ENCODE results near the gene SPDYC. TPM values are rescaled to one million over a fixed set of nuclear protein-coding genes. Genes with fewer than 3 reads are reported as not detected.

The SPDYC gene
- total and polyA plus RNA-seq, 2 of the 13 experiments (the other 11 are each of a cell fraction or from before 2014, with no cell fraction given): 0.15 to 0.33 TPM

GRCh38 chr11:65182258-65183170 lies 12.5 kb downstream of the SPDYC start (continued):
- TF ChIP-seq ZBTB40 (IDR thresholded peaks at IDR 0.05) (no peak), ZBTB40 (CRISPR knock-in tag; IDR thresholded peaks at IDR 0.05) (0 out of 2 replicates have a peak, but pooled peaks have one; percentile 50), NRL (CRISPR knock-in tag; IDR thresholded peaks at IDR 0.05; ENCODE audit: borderline replicate concordance) (peak; percentile 68), FOSL2 (CRISPR knock-in tag; IDR thresholded peaks at IDR 0.05) (no peak), SAP130 (CRISPR knock-in tag; IDR thresholded peaks at IDR 0.05; ENCODE audit: low read depth) (peak; percentile 55), ZNF414 (CRISPR knock-in tag; IDR thresholded peaks at IDR 0.05) (no peak), PLRG1 (conservative IDR thresholded peaks at IDR 0.05) (no peak), THAP9 (CRISPR knock-in tag; IDR thresholded peaks at IDR 0.05; ENCODE audit: borderline replicate concordance) (no peak), NCOA5 (CRISPR knock-in tag; IDR thresholded peaks at IDR 0.05) (no peak), ZNF546 (CRISPR knock-in tag; conservative IDR thresholded peaks at IDR 0.05) (no peak), HMG20B (CRISPR knock-in tag; conservative IDR thresholded peaks at IDR 0.05) (no peak), CBX2 (IDR thresholded peaks at IDR 0.05; ENCODE audit: low read depth, low read length) (no peak), CBX2 (CRISPR knock-in tag; IDR thresholded peaks at IDR 0.05; ENCODE audit: low read depth) (no peak), ZKSCAN8 (CRISPR knock-in tag; IDR thresholded peaks at IDR 0.05; ENCODE audit: borderline replicate concordance) (no peak), FOXK2 (IDR thresholded peaks at IDR 0.05) (no peak), MAZ (IDR thresholded peaks at IDR 0.05; ENCODE audit: borderline replicate concordance, low read depth, low read length) (no peak), MAZ (CRISPR knock-in tag; IDR thresholded peaks at IDR 0.05; ENCODE audit: low read depth) (peak; percentile 69)

All from HepG2 (cell line).